ENCODE data around the gene SIN3A. TPM values are rescaled to one million over a fixed set of nuclear protein-coding genes. Genes with fewer than 3 reads are reported as not detected.

The SIN3A gene
- total RNA-seq, 1 donor from 2014 or later, result 54.0 TPM

- H3K36me3 Mint-ChIP-seq (ENCODE audit: low read depth, unreplicated experiment), result peaks cover 9% of the 10 kb centered on the region
- no peaks in the 10 kb centered on the region for H3K27me3 ChIP-seq (ENCODE audit: insufficient read depth, low read length)
- no peak overlapping the region for H3K27ac Mint-ChIP-seq (ENCODE audit: unreplicated experiment)
- H2AFZ ChIP-seq (ENCODE audit: low read depth, low read length), result no peak overlapping the region
- no peaks in the 10 kb centered on the region for H3K4me1 ChIP-seq (ENCODE audit: insufficient read depth, low read length)
- no peak overlapping the region for H3K27ac ChIP-seq (ENCODE audit: low read depth, low read length)
- FAIRE-seq, result no peak
- TF ChIP-seq CTCF (IDR thresholded peaks at IDR 0.05; ENCODE audit: insufficient read depth, low read depth, low read length) (no peak), EZH2 (IDR thresholded peaks at IDR 0.05; ENCODE audit: insufficient read depth, low read length) (no peak)
- H3K79me2 ChIP-seq (ENCODE audit: insufficient read depth, low read length), result no peaks in the 10 kb centered on the region
- no peak overlapping the region for H3K4me3 ChIP-seq (ENCODE audit: insufficient read depth, low read depth, low read length)
- no peak for DNase-seq (ENCODE audit: low read depth)
- no peaks in the 10 kb centered on the region for H3K9me3 Mint-ChIP-seq (ENCODE audit: unreplicated experiment)
- H3K4me1 Mint-ChIP-seq (ENCODE audit: low read depth, unreplicated experiment), result no peaks in the 10 kb centered on the region
- no peaks in the 10 kb centered on the region for H3K9me3 ChIP-seq (ENCODE audit: insufficient read depth, low read depth, low read length)
- H3K4me3 Mint-ChIP-seq (ENCODE audit: unreplicated experiment), result no peak overlapping the region
- no peak overlapping the region for H3K4me2 ChIP-seq (ENCODE audit: low read length)
- peaks cover 40% of the 10 kb centered on the region for H3K36me3 ChIP-seq (ENCODE audit: insufficient read depth, low read length)
- H4K20me1 ChIP-seq (ENCODE audit: insufficient read depth, low read length), result peaks cover 5% of the 10 kb centered on the region
- H3K9ac ChIP-seq (ENCODE audit: low read length), result no peak overlapping the region
- H3K27me3 Mint-ChIP-seq (ENCODE audit: low read depth, unreplicated experiment), result no peaks in the 10 kb centered on the region
These were observed 70.7 kb downstream of the SIN3A start for GRCh38 chr15:75380773-75381172.

DNA sequence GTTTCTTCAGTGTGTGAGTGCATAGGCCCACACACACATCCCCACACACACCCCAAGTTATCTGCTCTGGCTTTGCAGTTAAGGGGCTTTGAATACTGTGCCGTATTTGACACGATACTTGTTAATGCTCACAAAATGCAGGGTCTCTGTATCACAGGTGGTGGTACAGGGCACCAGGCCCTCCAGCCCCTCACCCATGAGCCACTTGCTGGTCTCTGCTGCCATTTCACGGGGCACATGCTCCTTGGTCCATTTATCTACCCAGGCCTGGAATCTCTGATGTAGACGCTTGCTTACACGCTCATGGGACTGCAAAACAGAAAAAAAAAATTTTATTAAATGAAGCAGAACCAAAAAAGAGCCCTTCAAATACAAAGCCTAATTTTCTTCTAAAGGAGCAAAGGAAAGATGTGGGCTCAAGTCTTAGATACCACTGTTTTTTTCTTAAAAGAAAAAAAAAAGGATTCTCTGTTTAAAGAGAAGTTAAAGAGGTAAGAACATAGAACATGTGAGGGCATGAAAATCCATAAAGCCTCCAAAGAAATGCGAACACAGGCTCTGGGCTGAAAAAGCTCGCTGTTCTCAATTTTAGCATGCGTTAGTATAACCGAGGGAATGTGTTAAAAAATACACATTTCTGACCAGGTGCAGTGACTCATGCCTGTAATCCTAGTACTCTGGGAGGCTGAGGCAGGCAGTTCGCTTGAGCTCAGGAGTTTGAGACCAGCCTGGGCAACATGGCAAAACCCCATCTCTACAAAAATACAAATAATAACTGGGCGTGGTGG is 79.4 kb downstream of the SIN3A start:
- no peak overlapping the region for H2AFZ ChIP-seq (ENCODE audit: low read depth, low read length)
- no peaks in the 10 kb centered on the region for H3K27me3 ChIP-seq (ENCODE audit: insufficient read depth, low read length)
- no peak overlapping the region for H3K9ac ChIP-seq (ENCODE audit: low read length)
- Mint-ChIP-seq H3K27me3 (ENCODE audit: low read depth, unreplicated experiment) (no peaks in the 10 kb centered on the region), H3K4me3 (ENCODE audit: unreplicated experiment) (no peak overlapping the region), H3K9me3 (ENCODE audit: unreplicated experiment) (no peaks in the 10 kb centered on the region), H3K27ac (ENCODE audit: unreplicated experiment) (no peak overlapping the region), H3K36me3 (ENCODE audit: low read depth, unreplicated experiment) (peaks cover 20% of the 10 kb centered on the region), H3K4me1 (ENCODE audit: low read depth, unreplicated experiment) (peaks cover 12% of the 10 kb centered on the region)
- no peaks in the 10 kb centered on the region for H3K9me3 ChIP-seq (ENCODE audit: insufficient read depth, low read depth, low read length)
- peaks cover 29% of the 10 kb centered on the region for H3K36me3 ChIP-seq (ENCODE audit: insufficient read depth, low read length)
- TF ChIP-seq CTCF (IDR thresholded peaks at IDR 0.05; ENCODE audit: insufficient read depth, low read depth, low read length) (no peak), EZH2 (IDR thresholded peaks at IDR 0.05; ENCODE audit: insufficient read depth, low read length) (no peak)
- H3K4me2 ChIP-seq (ENCODE audit: low read length), result no peak overlapping the region
- FAIRE-seq (no peak), DNase-seq (ENCODE audit: low read depth) (no peak)
- no peak overlapping the region for H3K27ac ChIP-seq (ENCODE audit: low read depth, low read length)
- peaks cover 21% of the 10 kb centered on the region for H3K79me2 ChIP-seq (ENCODE audit: insufficient read depth, low read length)
- H3K4me1 ChIP-seq (ENCODE audit: insufficient read depth, low read length), result peaks cover 16% of the 10 kb centered on the region
- H4K20me1 ChIP-seq (ENCODE audit: insufficient read depth, low read length), result peaks cover 18% of the 10 kb centered on the region
- H3K4me3 ChIP-seq (ENCODE audit: insufficient read depth, low read depth, low read length), result no peak overlapping the region

- H3K79me2 ChIP-seq (ENCODE audit: insufficient read depth, low read length), result peaks cover 21% of the 10 kb centered on the region
- no peak for DNase-seq (ENCODE audit: low read depth)
- Mint-ChIP-seq H3K9me3 (ENCODE audit: unreplicated experiment) (no peaks in the 10 kb centered on the region), H3K4me1 (ENCODE audit: low read depth, unreplicated experiment) (peaks cover 12% of the 10 kb centered on the region), H3K4me3 (ENCODE audit: unreplicated experiment) (no peak overlapping the region), H3K27ac (ENCODE audit: unreplicated experiment) (no peak overlapping the region), H3K36me3 (ENCODE audit: low read depth, unreplicated experiment) (peaks cover 20% of the 10 kb centered on the region), H3K27me3 (ENCODE audit: low read depth, unreplicated experiment) (no peaks in the 10 kb centered on the region)
- no peak overlapping the region for H3K27ac ChIP-seq (ENCODE audit: low read depth, low read length)
- peaks cover 16% of the 10 kb centered on the region for H3K4me1 ChIP-seq (ENCODE audit: insufficient read depth, low read length)
- H3K9me3 ChIP-seq (ENCODE audit: insufficient read depth, low read depth, low read length), result no peaks in the 10 kb centered on the region
- H4K20me1 ChIP-seq (ENCODE audit: insufficient read depth, low read length), result peaks cover 24% of the 10 kb centered on the region
- no peak overlapping the region for H3K4me3 ChIP-seq (ENCODE audit: insufficient read depth, low read depth, low read length)
- H2AFZ ChIP-seq (ENCODE audit: low read depth, low read length), result no peak overlapping the region
- no peaks in the 10 kb centered on the region for H3K27me3 ChIP-seq (ENCODE audit: insufficient read depth, low read length)
- no peak overlapping the region for H3K9ac ChIP-seq (ENCODE audit: low read length)
- peaks cover 26% of the 10 kb centered on the region for H3K36me3 ChIP-seq (ENCODE audit: insufficient read depth, low read length)
- FAIRE-seq, result no peak
- TF ChIP-seq CTCF (IDR thresholded peaks at IDR 0.05; ENCODE audit: insufficient read depth, low read depth, low read length), result no peak
- TF ChIP-seq EZH2 (IDR thresholded peaks at IDR 0.05; ENCODE audit: insufficient read depth, low read length), result no peak
- no peak overlapping the region for H3K4me2 ChIP-seq (ENCODE audit: low read length)
These were observed 80.0 kb downstream of the SIN3A start for GRCh38 chr15:75371486-75371885.
